SU-DHL-6 (cell line): ENCODE results near the gene LGALS9B.
"Not testable (repeated sequence)": the region's sequence is repeated elsewhere in the genome, so short reads cannot be mapped to it uniquely, and the experiment has no call there.

Source experiments
- H2AFZ ChIP-seq: fragments of 200-600 bp; sonication (generic); 2 replicates; pipeline ENCODE4 v1.6.1; 2014; ENCODE audit warnings: low read depth, mild to moderate bottlenecking, moderate library complexity, mixed read lengths, antibody characterized with exemption, low read length; ENCODE audit not compliant: severe bottlenecking
- H3F3A ChIP-seq: fragments of 200-600 bp; shearing (Covaris generic); 2 replicates; pipeline ENCODE4 v1.6.0; 2016; ENCODE audit warnings: antibody characterized with exemption, mild to moderate bottlenecking; ENCODE audit not compliant: insufficient read depth
- H3K27ac ChIP-seq: fragments of 200-600 bp; sonication (generic); 2 replicates; pipeline ENCODE4 v1.5.1; 2016; ENCODE audit warnings: low read depth, mild to moderate bottlenecking, low read length, moderate library complexity, mixed read lengths
- H3K27me3 ChIP-seq: fragments of 200-600 bp; sonication (generic), shearing (Covaris generic); 2 replicates; pipeline ENCODE4 v1.6.0; 2014; ENCODE audit warnings: mild to moderate bottlenecking, low read length
- H3K36me3 ChIP-seq: fragments of 200-600 bp; sonication (generic); 2 replicates; pipeline ENCODE4 v1.6.1; 2014; ENCODE audit warnings: mild to moderate bottlenecking, low read length, mixed read lengths
- H3K4me2 ChIP-seq: fragments of 300-600, 200-600 bp; shearing (Covaris generic), sonication (generic); 2 replicates; pipeline ENCODE4 v1.6.0; 2014; ENCODE audit warnings: low read length, low read depth, mild to moderate bottlenecking; ENCODE audit not compliant: poor library complexity, severe bottlenecking
- H3K4me3 ChIP-seq: fragments of 200-600 bp; sonication (generic); 2 replicates; pipeline ENCODE4 v1.5.1; 2014; ENCODE audit warnings: antibody characterized with exemption, low read length, mild to moderate bottlenecking, mixed read lengths; ENCODE audit not compliant: insufficient read depth, poor library complexity, severe bottlenecking
- H3K79me2 ChIP-seq: fragments of 200-600 bp; sonication (generic); 2 replicates; pipeline ENCODE4 v1.6.1; 2014; ENCODE audit warnings: mild to moderate bottlenecking, low read length, moderate library complexity; ENCODE audit not compliant: insufficient read depth
- H3K9ac ChIP-seq: fragments of 200-600 bp; sonication (generic); 2 replicates; pipeline ENCODE4 v1.7.0; 2014; ENCODE audit warnings: mild to moderate bottlenecking, low read length
- H3K9me2 ChIP-seq: fragments of 200-600 bp; sonication (generic); replicated peaks from 2 replicates; pipeline ENCODE4 v1.6.1; 2014; ENCODE audit warnings: low read length; ENCODE audit not compliant: insufficient read depth
- H3K9me3 ChIP-seq: fragments of 200-600 bp; sonication (generic); 2 replicates; pipeline ENCODE4 v1.6.1; 2014; ENCODE audit warnings: low read length, mixed read lengths; ENCODE audit not compliant: insufficient read depth
- H4K20me1 ChIP-seq: fragments of 200-600 bp; sonication (generic); 2 replicates; pipeline ENCODE4 v1.6.1; 2014; ENCODE audit warnings: low read depth, mild to moderate bottlenecking, antibody characterized with exemption, low read length, moderate library complexity, mixed read lengths

Gene LGALS9B

GRCh38 chr17:20501896-20502295, 34.6 kb upstream of the LGALS9B start:
- H3K9me3 ChIP-seq, H4K20me1 ChIP-seq: not testable (repeated sequence)

GRCh38 chr17:20500346-20500745, 33.0 kb upstream of the LGALS9B start:
- not testable (repeated sequence) for H3K27me3 ChIP-seq, H3K9me3 ChIP-seq, H2AFZ ChIP-seq, H4K20me1 ChIP-seq, H3K9me2 ChIP-seq, H3K79me2 ChIP-seq, H3K4me3 ChIP-seq, H3K9ac ChIP-seq, H3K36me3 ChIP-seq, H3F3A ChIP-seq, H3K4me2 ChIP-seq, H3K27ac ChIP-seq

More at GRCh38 chr17:20501896-20502295, 34.6 kb upstream of the LGALS9B start:
- H3F3A ChIP-seq, H3K79me2 ChIP-seq, H3K9me2 ChIP-seq, H2AFZ ChIP-seq, H3K36me3 ChIP-seq, H3K4me2 ChIP-seq, H3K27me3 ChIP-seq, H3K9ac ChIP-seq, H3K27ac ChIP-seq, H3K4me3 ChIP-seq: not testable (repeated sequence)

GRCh38 chr17:20495420-20495819, 28.1 kb upstream of the LGALS9B start:
- H3K9me2 ChIP-seq, H3K36me3 ChIP-seq, H3K9ac ChIP-seq, H3K4me2 ChIP-seq, H3F3A ChIP-seq, H3K4me3 ChIP-seq, H2AFZ ChIP-seq, H3K27me3 ChIP-seq, H3K27ac ChIP-seq, H4K20me1 ChIP-seq, H3K9me3 ChIP-seq, H3K79me2 ChIP-seq: not testable (repeated sequence)

- not testable (repeated sequence) for H3K9ac ChIP-seq, H3K9me2 ChIP-seq, H3K9me3 ChIP-seq, H3K4me2 ChIP-seq, H4K20me1 ChIP-seq, H3K79me2 ChIP-seq, H3K4me3 ChIP-seq, H2AFZ ChIP-seq, H3F3A ChIP-seq, H3K36me3 ChIP-seq, H3K27ac ChIP-seq, H3K27me3 ChIP-seq
These were observed 27.4 kb upstream of the LGALS9B start for GRCh38 chr17:20494735-20495134.

GRCh38 chr17:20494147-20494546, 26.8 kb upstream of the LGALS9B start:
- H3K27me3 ChIP-seq, H3F3A ChIP-seq, H3K27ac ChIP-seq, H3K79me2 ChIP-seq, H3K36me3 ChIP-seq, H3K4me3 ChIP-seq, H3K9ac ChIP-seq, H3K4me2 ChIP-seq, H4K20me1 ChIP-seq, H3K9me2 ChIP-seq, H3K9me3 ChIP-seq, H2AFZ ChIP-seq: not testable (repeated sequence)

- not testable (repeated sequence) for H3K36me3 ChIP-seq, H4K20me1 ChIP-seq, H3K4me2 ChIP-seq, H3K27me3 ChIP-seq, H3K27ac ChIP-seq, H2AFZ ChIP-seq, H3F3A ChIP-seq, H3K9me2 ChIP-seq, H3K4me3 ChIP-seq, H3K9ac ChIP-seq, H3K79me2 ChIP-seq, H3K9me3 ChIP-seq
These were observed 25.6 kb upstream of the LGALS9B start for GRCh38 chr17:20492971-20493370.

GRCh38 chr17:20492099-20492498, 24.8 kb upstream of the LGALS9B start:
- not testable (repeated sequence) for H3F3A ChIP-seq, H3K27ac ChIP-seq, H3K27me3 ChIP-seq, H3K79me2 ChIP-seq, H3K4me3 ChIP-seq, H2AFZ ChIP-seq, H3K4me2 ChIP-seq, H3K9me2 ChIP-seq, H3K9ac ChIP-seq, H3K9me3 ChIP-seq, H3K36me3 ChIP-seq, H4K20me1 ChIP-seq

- H3F3A ChIP-seq, H3K27me3 ChIP-seq, H4K20me1 ChIP-seq, H3K9me2 ChIP-seq, H3K27ac ChIP-seq, H3K9ac ChIP-seq, H3K79me2 ChIP-seq, H3K9me3 ChIP-seq, H2AFZ ChIP-seq, H3K36me3 ChIP-seq, H3K4me3 ChIP-seq, H3K4me2 ChIP-seq: not testable (repeated sequence)
These were observed 17.6 kb upstream of the LGALS9B start for GRCh38 chr17:20484930-20485329.
